Neural progenitor cell (in vitro differentiated cells): ENCODE measurements around the gene ZNF793. TPM values are rescaled to one million over a fixed set of nuclear protein-coding genes. Genes with fewer than 3 reads are reported as not detected.

Experiments used
- DNase-seq: peaks from one replicate; pipeline ENCODE4 v3.0.0-alpha.2; 2016; ENCODE audit warnings: low spot score
- H2AFZ ChIP-seq: fragments of 200-600 bp; sonication (generic); replicated peaks from 2 replicates; pipeline ENCODE4 v1.6.1; 2016; ENCODE audit warnings: antibody characterized with exemption
- H3F3A ChIP-seq: fragments of 200-600 bp; sonication (generic); 2 replicates; pipeline ENCODE4 v1.6.1; 2016; ENCODE audit warnings: antibody characterized with exemption, low read depth
- H3K27ac ChIP-seq: fragments of 200-600 bp; sonication (generic); 2 replicates; pipeline ENCODE4 v1.5.1; 2016; ENCODE audit warnings: mild to moderate bottlenecking
- H3K27me3 ChIP-seq: fragments of 200-600 bp; sonication (generic); 2 replicates; pipeline ENCODE4 v1.6.1; 2016; ENCODE audit warnings: mild to moderate bottlenecking, moderate library complexity
- H3K36me3 ChIP-seq: fragments of 200-600 bp; sonication (generic); 2 replicates; pipeline ENCODE4 v1.5.1; 2016
- H3K4me1 ChIP-seq: fragments of 200-600 bp; sonication (generic); 2 replicates; pipeline ENCODE4 v1.6.1; 2016; ENCODE audit warnings: mixed run types
- H3K4me2 ChIP-seq: fragments of 200-600 bp; sonication (generic); 2 replicates; pipeline ENCODE4 v1.6.1; 2016
- H3K4me3 ChIP-seq: fragments of 200-600 bp; sonication (generic); 2 replicates; pipeline ENCODE4 v1.5.1; 2016
- H3K79me2 ChIP-seq: fragments of 200-600 bp; sonication (generic); 2 replicates; pipeline ENCODE4 v1.6.1; 2016; ENCODE audit warnings: low read depth
- H3K9ac ChIP-seq: fragments of 200-600 bp; sonication (generic); 2 replicates; pipeline ENCODE4 v1.6.1; 2016
- H3K9me3 ChIP-seq: fragments of 200-600 bp; sonication (generic); 2 replicates; pipeline ENCODE4 v1.5.1; 2016; ENCODE audit warnings: low read depth
- H4K20me1 ChIP-seq: fragments of 200-600 bp; sonication (generic); 2 replicates; pipeline ENCODE4 v1.6.1; 2016; ENCODE audit warnings: low read depth
- H3K27ac Mint-ChIP-seq: 3 replicates; pipeline ENCODE4 v1.8.0; 2021; ENCODE audit warnings: mixed read lengths
- H3K27me3 Mint-ChIP-seq: 2 replicates; pipeline ENCODE4 v1.8.0; 2022; ENCODE audit warnings: low read depth, mild to moderate bottlenecking, inconsistent platforms, moderate library complexity, mixed read lengths; ENCODE audit not compliant: insufficient read depth
- H3K36me3 Mint-ChIP-seq: 3 replicates; pipeline ENCODE4 v1.8.0; 2021; ENCODE audit warnings: mixed read lengths
- H3K4me1 Mint-ChIP-seq: 3 replicates; pipeline ENCODE4 v1.8.0; 2021; ENCODE audit warnings: mixed read lengths
- H3K4me3 Mint-ChIP-seq: 3 replicates; pipeline ENCODE4 v1.8.0; 2021; ENCODE audit warnings: mild to moderate bottlenecking, moderate library complexity, mixed read lengths
- H3K9me3 Mint-ChIP-seq: 3 replicates; pipeline ENCODE4 v1.8.0; 2020; ENCODE audit warnings: mixed read lengths
- EZH2 ChIP-seq: fragments of 200-600 bp; sonication (generic); IDR thresholded peaks from 2 replicates; pipeline ENCODE4 v1.6.1; 2017; ENCODE audit warnings: antibody characterized with exemption, mild to moderate bottlenecking, moderate library complexity
- EZH2phosphoT487 ChIP-seq: fragments of 200-600 bp; sonication (generic); IDR thresholded peaks from 2 replicates; pipeline ENCODE4 v1.6.1; 2017; ENCODE audit warnings: antibody characterized with exemption
- total RNA-seq: library from RNA; depleted of rRNA; stranded (reverse); fragments of >200 nt; gene quantifications from 2 replicates; pipeline ENCODE4 v1.2.3, GENCODE V29; 2015; ENCODE audit warnings: low replicate concordance
- TF ChIP-seq, protein P1 (sequence below): fragments of 200-600 bp; sonication (generic); IDR thresholded peaks from 2 replicates; pipeline ENCODE4 v1.5.1; 2017; ENCODE audit warnings: antibody characterized with exemption, mild to moderate bottlenecking

The ZNF793 gene
- total RNA-seq, 1 donor from 2014 or later, result 17.3 TPM

- Histone ChIP-seq H4K20me1 (no peaks in the 10 kb centered on the region), H2AFZ (no peak overlapping the region), H3K79me2 (peaks cover 8% of the 10 kb centered on the region), H3K4me2 (no peak overlapping the region), H3K9ac (no peak overlapping the region), H3K36me3 (peaks cover 12% of the 10 kb centered on the region), H3K4me3 (no peak overlapping the region), H3K9me3 (no peaks in the 10 kb centered on the region), H3K27ac (no peak overlapping the region), H3K4me1 (peaks cover 3% of the 10 kb centered on the region), H3F3A (no peaks in the 10 kb centered on the region), H3K27me3 (no peaks in the 10 kb centered on the region)
- TF ChIP-seq EZH2phosphoT487 (no peak), EZH2 (no peak)
- TF ChIP-seq, protein P1, sequence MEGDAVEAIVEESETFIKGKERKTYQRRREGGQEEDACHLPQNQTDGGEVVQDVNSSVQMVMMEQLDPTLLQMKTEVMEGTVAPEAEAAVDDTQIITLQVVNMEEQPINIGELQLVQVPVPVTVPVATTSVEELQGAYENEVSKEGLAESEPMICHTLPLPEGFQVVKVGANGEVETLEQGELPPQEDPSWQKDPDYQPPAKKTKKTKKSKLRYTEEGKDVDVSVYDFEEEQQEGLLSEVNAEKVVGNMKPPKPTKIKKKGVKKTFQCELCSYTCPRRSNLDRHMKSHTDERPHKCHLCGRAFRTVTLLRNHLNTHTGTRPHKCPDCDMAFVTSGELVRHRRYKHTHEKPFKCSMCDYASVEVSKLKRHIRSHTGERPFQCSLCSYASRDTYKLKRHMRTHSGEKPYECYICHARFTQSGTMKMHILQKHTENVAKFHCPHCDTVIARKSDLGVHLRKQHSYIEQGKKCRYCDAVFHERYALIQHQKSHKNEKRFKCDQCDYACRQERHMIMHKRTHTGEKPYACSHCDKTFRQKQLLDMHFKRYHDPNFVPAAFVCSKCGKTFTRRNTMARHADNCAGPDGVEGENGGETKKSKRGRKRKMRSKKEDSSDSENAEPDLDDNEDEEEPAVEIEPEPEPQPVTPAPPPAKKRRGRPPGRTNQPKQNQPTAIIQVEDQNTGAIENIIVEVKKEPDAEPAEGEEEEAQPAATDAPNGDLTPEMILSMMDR, result no peak
- Mint-ChIP-seq H3K36me3 (peaks cover 30% of the 10 kb centered on the region), H3K27ac (no peak overlapping the region), H3K9me3 (peaks cover 41% of the 10 kb centered on the region), H3K4me3 (no peak overlapping the region), H3K4me1 (peaks cover 16% of the 10 kb centered on the region), H3K27me3 (peaks cover 4% of the 10 kb centered on the region)
- DNase-seq, result no peak
Observed at GRCh38 chr19:37472165-37472564, 34.6 kb upstream of the ZNF793 start.

DNA sequence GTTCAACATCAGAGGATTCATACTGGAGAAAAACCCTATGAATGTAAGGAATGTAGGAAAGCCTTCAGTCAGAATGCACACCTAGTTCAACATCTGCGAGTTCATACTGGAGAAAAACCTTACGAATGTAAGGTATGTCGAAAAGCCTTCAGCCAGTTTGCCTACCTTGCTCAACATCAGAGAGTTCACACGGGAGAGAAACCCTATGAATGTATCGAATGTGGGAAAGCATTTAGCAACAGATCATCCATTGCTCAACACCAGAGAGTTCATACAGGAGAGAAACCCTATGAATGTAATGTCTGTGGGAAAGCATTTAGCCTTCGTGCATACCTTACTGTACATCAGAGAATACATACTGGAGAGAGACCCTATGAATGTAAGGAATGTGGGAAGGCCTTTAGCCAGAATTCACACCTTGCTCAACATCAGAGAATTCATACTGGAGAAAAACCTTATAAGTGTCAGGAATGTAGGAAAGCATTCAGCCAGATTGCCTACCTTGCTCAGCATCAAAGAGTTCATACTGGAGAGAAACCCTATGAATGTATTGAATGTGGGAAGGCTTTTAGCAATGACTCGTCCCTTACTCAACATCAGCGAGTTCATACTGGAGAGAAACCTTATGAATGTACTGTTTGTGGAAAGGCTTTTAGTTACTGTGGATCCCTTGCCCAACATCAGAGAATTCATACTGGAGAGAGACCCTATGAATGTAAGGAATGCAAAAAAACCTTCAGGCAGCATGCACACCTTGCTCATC is 22.2 kb upstream of the ZNF793 start:
- Mint-ChIP-seq H3K9me3 (peaks cover 77% of the 10 kb centered on the region), H3K36me3 (peaks cover 54% of the 10 kb centered on the region)
- H3K4me3 ChIP-seq, result no peak overlapping the region

GRCh38 chr19:37492213-37492612 is 14.5 kb upstream of the ZNF793 start:
- TF ChIP-seq, protein P1, result no peak
- TF ChIP-seq EZH2phosphoT487, result no peak
- TF ChIP-seq EZH2, result no peak
- H3K9me3 Mint-ChIP-seq, result peaks cover 69% of the 10 kb centered on the region
- no peaks in the 10 kb centered on the region for H3K4me1 Mint-ChIP-seq

More for the DNA sequence above, 22.2 kb upstream of the ZNF793 start:
- Histone ChIP-seq H3K4me1 (no peaks in the 10 kb centered on the region), H3K27me3 (no peaks in the 10 kb centered on the region), H4K20me1 (no peaks in the 10 kb centered on the region), H3K9me3 (peaks cover 55% of the 10 kb centered on the region), H3K27ac (no peak overlapping the region), H3K9ac (no peak overlapping the region), H2AFZ (no peak overlapping the region), H3K4me2 (no peak overlapping the region), H3F3A (no peaks in the 10 kb centered on the region), H3K36me3 (peaks cover 47% of the 10 kb centered on the region), H3K79me2 (no peaks in the 10 kb centered on the region)
- Mint-ChIP-seq H3K27ac (no peak overlapping the region), H3K27me3 (peaks cover 8% of the 10 kb centered on the region), H3K4me3 (no peak overlapping the region), H3K4me1 (no peaks in the 10 kb centered on the region)
- TF ChIP-seq, protein P1, result no peak
- TF ChIP-seq EZH2phosphoT487 (no peak), EZH2 (no peak)
- DNase-seq, result no peak

More at GRCh38 chr19:37492213-37492612, 14.5 kb upstream of the ZNF793 start:
- peaks cover 5% of the 10 kb centered on the region for H3K36me3 ChIP-seq
- no peak overlapping the region for H3K4me2 ChIP-seq
- Mint-ChIP-seq H3K4me3 (no peak overlapping the region), H3K36me3 (peaks cover 6% of the 10 kb centered on the region), H3K27me3 (peaks cover 5% of the 10 kb centered on the region), H3K27ac (no peak overlapping the region)
- H4K20me1 ChIP-seq, result no peaks in the 10 kb centered on the region
- no peak overlapping the region for H2AFZ ChIP-seq
- H3K27me3 ChIP-seq, result no peaks in the 10 kb centered on the region
- H3F3A ChIP-seq, result no peaks in the 10 kb centered on the region
- H3K9ac ChIP-seq, result no peak overlapping the region
- no peaks in the 10 kb centered on the region for H3K4me1 ChIP-seq
- no peak overlapping the region for H3K27ac ChIP-seq
- H3K4me3 ChIP-seq, result no peak overlapping the region
- H3K79me2 ChIP-seq, result no peaks in the 10 kb centered on the region
- peaks cover 6% of the 10 kb centered on the region for H3K9me3 ChIP-seq
- DNase-seq, result no peak
